Measurements from ENCODE around the gene NNMT. TPM values are rescaled to one million over a fixed set of nuclear protein-coding genes. Genes with fewer than 3 reads are reported as not detected.

NNMT gene
- total RNA-seq, 1 donor from 2014 or later: 394 TPM

DNA sequence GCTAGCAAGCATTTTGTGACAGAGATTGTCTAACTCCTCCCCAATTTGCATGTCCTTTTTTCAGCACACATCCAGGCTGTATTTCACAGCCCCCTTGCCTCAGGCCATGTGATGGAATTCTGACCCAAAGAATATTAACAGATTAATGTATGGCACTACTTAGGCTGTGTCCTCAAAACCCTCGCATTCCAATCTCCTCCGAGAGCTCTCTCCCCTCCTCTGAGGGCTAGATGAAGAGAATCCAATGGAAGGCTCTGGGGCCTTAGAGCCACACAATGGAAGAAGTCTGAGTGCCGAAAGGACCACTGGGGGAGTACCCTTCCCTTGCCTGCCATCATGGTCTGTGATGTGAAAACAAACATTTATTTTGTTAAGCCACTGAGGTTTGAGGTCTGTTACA is 13.7 kb upstream of the NNMT start:
- H3K4me3 ChIP-seq (ENCODE audit: insufficient read depth, low read depth, low read length): no peak overlapping the region
- peaks cover 3% of the 10 kb centered on the region for H3K27me3 ChIP-seq (ENCODE audit: insufficient read depth, low read length)
- peaks cover 30% of the 10 kb centered on the region for H3K4me1 ChIP-seq (ENCODE audit: insufficient read depth, low read length)
- Mint-ChIP-seq H3K4me3 (ENCODE audit: unreplicated experiment) (no peak overlapping the region), H3K27me3 (ENCODE audit: low read depth, unreplicated experiment) (no peaks in the 10 kb centered on the region), H3K36me3 (ENCODE audit: low read depth, unreplicated experiment) (no peaks in the 10 kb centered on the region), H3K27ac (ENCODE audit: unreplicated experiment) (no peak overlapping the region), H3K4me1 (ENCODE audit: low read depth, unreplicated experiment) (peaks cover 46% of the 10 kb centered on the region), H3K9me3 (ENCODE audit: unreplicated experiment) (no peaks in the 10 kb centered on the region)
- no peak for FAIRE-seq
- no peaks in the 10 kb centered on the region for H3K9me3 ChIP-seq (ENCODE audit: insufficient read depth, low read depth, low read length)
- H3K27ac ChIP-seq (ENCODE audit: low read depth, low read length): no peak overlapping the region
- TF ChIP-seq, protein P1, sequence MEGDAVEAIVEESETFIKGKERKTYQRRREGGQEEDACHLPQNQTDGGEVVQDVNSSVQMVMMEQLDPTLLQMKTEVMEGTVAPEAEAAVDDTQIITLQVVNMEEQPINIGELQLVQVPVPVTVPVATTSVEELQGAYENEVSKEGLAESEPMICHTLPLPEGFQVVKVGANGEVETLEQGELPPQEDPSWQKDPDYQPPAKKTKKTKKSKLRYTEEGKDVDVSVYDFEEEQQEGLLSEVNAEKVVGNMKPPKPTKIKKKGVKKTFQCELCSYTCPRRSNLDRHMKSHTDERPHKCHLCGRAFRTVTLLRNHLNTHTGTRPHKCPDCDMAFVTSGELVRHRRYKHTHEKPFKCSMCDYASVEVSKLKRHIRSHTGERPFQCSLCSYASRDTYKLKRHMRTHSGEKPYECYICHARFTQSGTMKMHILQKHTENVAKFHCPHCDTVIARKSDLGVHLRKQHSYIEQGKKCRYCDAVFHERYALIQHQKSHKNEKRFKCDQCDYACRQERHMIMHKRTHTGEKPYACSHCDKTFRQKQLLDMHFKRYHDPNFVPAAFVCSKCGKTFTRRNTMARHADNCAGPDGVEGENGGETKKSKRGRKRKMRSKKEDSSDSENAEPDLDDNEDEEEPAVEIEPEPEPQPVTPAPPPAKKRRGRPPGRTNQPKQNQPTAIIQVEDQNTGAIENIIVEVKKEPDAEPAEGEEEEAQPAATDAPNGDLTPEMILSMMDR (IDR thresholded peaks at IDR 0.05; ENCODE audit: insufficient read depth, low read depth, low read length): no peak
- TF ChIP-seq EZH2 (IDR thresholded peaks at IDR 0.05; ENCODE audit: insufficient read depth, low read length): no peak
- no peaks in the 10 kb centered on the region for H4K20me1 ChIP-seq (ENCODE audit: insufficient read depth, low read length)
- no peaks in the 10 kb centered on the region for H3K79me2 ChIP-seq (ENCODE audit: insufficient read depth, low read length)
- no peak overlapping the region for H2AFZ ChIP-seq (ENCODE audit: low read depth, low read length)
- DNase-seq (ENCODE audit: low read depth): no peak
- no peak overlapping the region for H3K9ac ChIP-seq (ENCODE audit: low read length)
- no peaks in the 10 kb centered on the region for H3K36me3 ChIP-seq (ENCODE audit: insufficient read depth, low read length)
- H3K4me2 ChIP-seq (ENCODE audit: low read length): no peak overlapping the region

GRCh38 chr11:114283422-114283821 is 12.8 kb upstream of the NNMT start:
- Mint-ChIP-seq H3K4me3 (ENCODE audit: unreplicated experiment) (no peak overlapping the region), H3K36me3 (ENCODE audit: low read depth, unreplicated experiment) (no peaks in the 10 kb centered on the region), H3K9me3 (ENCODE audit: unreplicated experiment) (no peaks in the 10 kb centered on the region), H3K27me3 (ENCODE audit: low read depth, unreplicated experiment) (no peaks in the 10 kb centered on the region), H3K27ac (ENCODE audit: unreplicated experiment) (no peak overlapping the region), H3K4me1 (ENCODE audit: low read depth, unreplicated experiment) (peaks cover 51% of the 10 kb centered on the region)
- Histone ChIP-seq H3K9ac (ENCODE audit: low read length) (no peak overlapping the region), H2AFZ (ENCODE audit: low read depth, low read length) (no peak overlapping the region), H3K27ac (ENCODE audit: low read depth, low read length) (no peak overlapping the region), H4K20me1 (ENCODE audit: insufficient read depth, low read length) (no peaks in the 10 kb centered on the region), H3K4me2 (ENCODE audit: low read length) (no peak overlapping the region), H3K4me3 (ENCODE audit: insufficient read depth, low read depth, low read length) (no peak overlapping the region), H3K79me2 (ENCODE audit: insufficient read depth, low read length) (no peaks in the 10 kb centered on the region), H3K27me3 (ENCODE audit: insufficient read depth, low read length) (peaks cover 3% of the 10 kb centered on the region), H3K9me3 (ENCODE audit: insufficient read depth, low read depth, low read length) (no peaks in the 10 kb centered on the region), H3K4me1 (ENCODE audit: insufficient read depth, low read length) (peaks cover 30% of the 10 kb centered on the region), H3K36me3 (ENCODE audit: insufficient read depth, low read length) (no peaks in the 10 kb centered on the region)
- FAIRE-seq (no peak), DNase-seq (ENCODE audit: low read depth) (no peak)
- TF ChIP-seq, protein P1 (IDR thresholded peaks at IDR 0.05; ENCODE audit: insufficient read depth, low read depth, low read length): no peak
- TF ChIP-seq EZH2 (IDR thresholded peaks at IDR 0.05; ENCODE audit: insufficient read depth, low read length): no peak

GRCh38 chr11:114284021-114284420 is 12.2 kb upstream of the NNMT start:
- H3K9me3 Mint-ChIP-seq (ENCODE audit: unreplicated experiment): no peaks in the 10 kb centered on the region

More at GRCh38 chr11:114284021-114284420, 12.2 kb upstream of the NNMT start:
- H3K36me3 ChIP-seq (ENCODE audit: insufficient read depth, low read length): no peaks in the 10 kb centered on the region
- H3K27me3 ChIP-seq (ENCODE audit: insufficient read depth, low read length): peaks cover 3% of the 10 kb centered on the region
- H3K9ac ChIP-seq (ENCODE audit: low read length): no peak overlapping the region
- Mint-ChIP-seq H3K27ac (ENCODE audit: unreplicated experiment) (no peak overlapping the region), H3K36me3 (ENCODE audit: low read depth, unreplicated experiment) (no peaks in the 10 kb centered on the region), H3K4me3 (ENCODE audit: unreplicated experiment) (no peak overlapping the region), H3K4me1 (ENCODE audit: low read depth, unreplicated experiment) (peaks cover 51% of the 10 kb centered on the region), H3K27me3 (ENCODE audit: low read depth, unreplicated experiment) (no peaks in the 10 kb centered on the region)
- FAIRE-seq (no peak), DNase-seq (ENCODE audit: low read depth) (no peak)
- H3K79me2 ChIP-seq (ENCODE audit: insufficient read depth, low read length): no peaks in the 10 kb centered on the region
- no peak overlapping the region for H2AFZ ChIP-seq (ENCODE audit: low read depth, low read length)
- no peak overlapping the region for H3K27ac ChIP-seq (ENCODE audit: low read depth, low read length)
- H3K9me3 ChIP-seq (ENCODE audit: insufficient read depth, low read depth, low read length): no peaks in the 10 kb centered on the region
- peaks cover 30% of the 10 kb centered on the region for H3K4me1 ChIP-seq (ENCODE audit: insufficient read depth, low read length)
- no peaks in the 10 kb centered on the region for H4K20me1 ChIP-seq (ENCODE audit: insufficient read depth, low read length)
- no peak overlapping the region for H3K4me3 ChIP-seq (ENCODE audit: insufficient read depth, low read depth, low read length)
- TF ChIP-seq EZH2 (IDR thresholded peaks at IDR 0.05; ENCODE audit: insufficient read depth, low read length): no peak
- TF ChIP-seq, protein P1 (IDR thresholded peaks at IDR 0.05; ENCODE audit: insufficient read depth, low read depth, low read length): no peak
- H3K4me2 ChIP-seq (ENCODE audit: low read length): no peak overlapping the region
